Kidney epithelial cell (primary cell): Measurements from ENCODE around the gene NLRC4. TPM values are rescaled to one million over a fixed set of nuclear protein-coding genes. Genes with fewer than 3 reads are reported as not detected.
"Not testable (repeated sequence)": the region's sequence is repeated elsewhere in the genome, so short reads cannot be mapped to it uniquely, and the experiment has no call there.

ENCODE experiments used
- DNase-seq: peaks from one replicate; pipeline ENCODE4 v3.0.0-alpha.2; 2010; ENCODE audit warnings: low read depth
- H3K27me3 ChIP-seq: 2 replicates; pipeline ENCODE4 v1.6.0; 2011; ENCODE audit warnings: low read length; ENCODE audit not compliant: control insufficient read depth, insufficient read depth
- H3K36me3 ChIP-seq: 2 replicates; pipeline ENCODE4 v1.5.1; 2011; ENCODE audit warnings: low read length; ENCODE audit not compliant: control insufficient read depth, insufficient read depth
- H3K4me3 ChIP-seq: 2 replicates; pipeline ENCODE4 v1.5.1; 2011; ENCODE audit warnings: low read depth, mild to moderate bottlenecking, control low read depth, low read length
- total RNA-seq: library from RNA; depleted of rRNA; stranded (reverse); fragments of >200 nt; gene quantifications from 2 replicates; pipeline ENCODE4 v1.2.3, GENCODE V29; 2015
- TF ChIP-seq, protein P1 (sequence below): IDR thresholded peaks from 2 replicates; pipeline ENCODE4 v1.5.1; 2011; ENCODE audit warnings: mild to moderate bottlenecking, moderate library complexity, low read length, control low read depth, inconsistent platforms; ENCODE audit not compliant: insufficient read depth, poor library complexity, severe bottlenecking

NLRC4 gene
- total RNA-seq, 1 donor from 2014 or later: not detected

DNA sequence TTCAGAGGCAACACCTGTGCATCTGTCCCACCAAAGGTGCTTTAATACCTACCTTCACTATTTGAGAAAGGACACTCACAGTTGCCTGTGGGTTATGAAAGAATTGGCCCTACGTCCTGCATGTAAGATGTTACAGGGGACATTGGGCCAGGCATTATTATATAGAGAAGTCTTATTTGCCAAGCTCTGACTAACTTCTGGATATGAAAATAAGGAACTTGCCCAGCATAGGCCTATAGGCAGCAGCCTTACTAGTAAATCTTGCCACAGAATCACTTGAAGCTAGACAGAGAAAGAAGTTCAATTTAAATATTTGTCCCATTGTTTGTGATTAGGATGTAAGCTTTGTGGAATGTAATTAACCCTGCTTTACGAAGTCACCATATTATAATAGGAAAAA is 41.7 kb downstream of the NLRC4 start:
- TF ChIP-seq, protein P1, sequence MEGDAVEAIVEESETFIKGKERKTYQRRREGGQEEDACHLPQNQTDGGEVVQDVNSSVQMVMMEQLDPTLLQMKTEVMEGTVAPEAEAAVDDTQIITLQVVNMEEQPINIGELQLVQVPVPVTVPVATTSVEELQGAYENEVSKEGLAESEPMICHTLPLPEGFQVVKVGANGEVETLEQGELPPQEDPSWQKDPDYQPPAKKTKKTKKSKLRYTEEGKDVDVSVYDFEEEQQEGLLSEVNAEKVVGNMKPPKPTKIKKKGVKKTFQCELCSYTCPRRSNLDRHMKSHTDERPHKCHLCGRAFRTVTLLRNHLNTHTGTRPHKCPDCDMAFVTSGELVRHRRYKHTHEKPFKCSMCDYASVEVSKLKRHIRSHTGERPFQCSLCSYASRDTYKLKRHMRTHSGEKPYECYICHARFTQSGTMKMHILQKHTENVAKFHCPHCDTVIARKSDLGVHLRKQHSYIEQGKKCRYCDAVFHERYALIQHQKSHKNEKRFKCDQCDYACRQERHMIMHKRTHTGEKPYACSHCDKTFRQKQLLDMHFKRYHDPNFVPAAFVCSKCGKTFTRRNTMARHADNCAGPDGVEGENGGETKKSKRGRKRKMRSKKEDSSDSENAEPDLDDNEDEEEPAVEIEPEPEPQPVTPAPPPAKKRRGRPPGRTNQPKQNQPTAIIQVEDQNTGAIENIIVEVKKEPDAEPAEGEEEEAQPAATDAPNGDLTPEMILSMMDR: no peak
- DNase-seq: no peak
- no peaks in the 10 kb centered on the region for H3K36me3 ChIP-seq
- H3K27me3 ChIP-seq: no peaks in the 10 kb centered on the region
- H3K4me3 ChIP-seq: no peak overlapping the region

DNA sequence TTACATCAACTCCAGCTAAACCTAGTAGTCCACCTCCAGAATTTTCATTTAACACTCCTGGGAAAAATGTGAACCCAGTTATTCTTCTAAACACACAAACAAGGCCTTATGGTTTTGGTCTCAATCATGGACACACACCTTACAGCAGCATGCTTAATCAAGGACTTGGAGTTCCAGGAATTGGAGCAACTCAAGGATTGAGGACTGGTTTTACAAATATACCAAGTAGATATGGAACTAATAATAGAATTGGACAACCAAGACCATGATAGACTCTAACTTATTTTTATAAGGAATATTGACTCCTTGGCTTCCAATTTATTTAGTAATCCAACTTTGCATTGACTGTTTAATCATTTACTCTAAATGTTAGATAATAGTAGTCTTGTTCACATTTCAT is 44.2 kb downstream of the NLRC4 start:
- no peak for DNase-seq
- TF ChIP-seq, protein P1: no peak
- Histone ChIP-seq H3K27me3 (no peaks in the 10 kb centered on the region), H3K36me3 (no peaks in the 10 kb centered on the region), H3K4me3 (no peak overlapping the region)

DNA sequence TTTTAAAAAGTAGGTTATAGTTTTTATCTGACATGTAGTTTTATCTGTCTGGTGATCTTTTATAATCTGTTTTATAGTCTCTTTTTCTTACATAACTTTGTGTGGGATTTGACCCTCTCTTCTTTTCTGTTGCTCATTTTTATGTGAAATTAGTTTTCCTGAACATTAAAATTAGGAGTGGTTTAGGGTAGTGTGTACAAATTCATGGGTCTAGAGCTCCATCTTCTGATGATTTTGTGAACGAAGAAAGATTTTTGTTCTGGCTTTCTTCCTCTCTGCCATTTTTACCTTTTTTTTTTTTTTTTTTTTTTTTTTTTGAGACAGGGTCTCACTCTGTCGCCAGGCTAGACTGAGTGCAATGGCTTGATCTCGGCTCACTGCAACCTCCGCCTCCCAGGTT is 52.4 kb downstream of the NLRC4 start:
- TF ChIP-seq, protein P1: no peak

DNA sequence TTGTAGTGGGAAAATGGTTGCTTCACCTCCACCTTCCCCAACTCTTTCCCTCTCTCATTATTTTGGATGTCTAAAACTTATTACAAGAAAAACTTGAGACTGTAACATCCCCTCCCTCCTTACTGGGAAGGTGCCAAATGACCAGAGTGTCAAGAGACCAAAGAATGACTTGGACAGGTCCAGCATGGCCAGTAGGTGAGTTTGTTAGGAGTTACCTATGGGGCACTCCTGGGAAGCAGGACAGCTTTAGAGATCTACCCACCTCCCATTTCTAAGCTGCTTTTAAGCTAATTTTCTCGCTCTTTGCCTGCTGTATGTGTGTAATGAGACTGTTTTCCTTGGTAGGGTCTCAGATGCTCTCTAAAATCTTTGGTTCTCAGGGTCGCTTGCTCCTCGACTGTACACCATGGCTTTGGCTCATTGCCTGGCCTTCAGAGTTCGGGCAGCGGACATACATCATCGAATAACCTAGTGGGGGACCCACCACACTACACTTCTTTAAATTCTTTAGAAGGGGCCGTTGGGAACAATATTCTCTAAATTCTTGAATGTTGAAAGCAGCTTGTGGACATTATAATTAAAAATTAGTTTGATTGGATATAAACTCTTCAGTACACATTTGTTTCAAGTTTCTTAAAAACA is 53.8 kb downstream of the NLRC4 start:
- TF ChIP-seq, protein P1: no peak
- DNase-seq: no peak
- Histone ChIP-seq H3K4me3 (no peak overlapping the region), H3K27me3 (no peaks in the 10 kb centered on the region), H3K36me3 (no peaks in the 10 kb centered on the region)

More for the DNA sequence above, 52.4 kb downstream of the NLRC4 start:
- Histone ChIP-seq H3K4me3 (no peak overlapping the region), H3K36me3 (no peaks in the 10 kb centered on the region), H3K27me3 (no peaks in the 10 kb centered on the region)
- DNase-seq: no peak

DNA sequence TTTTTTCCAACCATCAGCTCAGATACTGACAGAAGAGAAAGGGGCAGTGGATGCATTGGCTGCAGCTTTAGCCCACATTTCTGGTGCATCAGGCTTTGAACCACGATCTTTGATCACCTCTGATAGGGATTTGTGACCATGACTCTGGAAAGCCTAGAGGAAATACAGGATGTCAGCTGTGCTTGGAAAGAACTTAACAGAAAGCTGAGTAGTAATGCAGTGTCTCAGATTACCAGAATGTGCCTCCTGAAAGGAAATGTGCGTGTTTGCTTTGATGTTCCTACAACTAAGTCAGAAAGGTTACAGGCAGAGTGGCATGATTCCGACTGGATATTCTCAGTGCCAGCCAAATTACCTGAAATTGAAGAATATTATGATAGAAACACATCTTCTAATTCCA is 61.3 kb downstream of the NLRC4 start:
- H3K27me3 ChIP-seq, DNase-seq, H3K36me3 ChIP-seq, H3K4me3 ChIP-seq: not testable (repeated sequence)

DNA sequence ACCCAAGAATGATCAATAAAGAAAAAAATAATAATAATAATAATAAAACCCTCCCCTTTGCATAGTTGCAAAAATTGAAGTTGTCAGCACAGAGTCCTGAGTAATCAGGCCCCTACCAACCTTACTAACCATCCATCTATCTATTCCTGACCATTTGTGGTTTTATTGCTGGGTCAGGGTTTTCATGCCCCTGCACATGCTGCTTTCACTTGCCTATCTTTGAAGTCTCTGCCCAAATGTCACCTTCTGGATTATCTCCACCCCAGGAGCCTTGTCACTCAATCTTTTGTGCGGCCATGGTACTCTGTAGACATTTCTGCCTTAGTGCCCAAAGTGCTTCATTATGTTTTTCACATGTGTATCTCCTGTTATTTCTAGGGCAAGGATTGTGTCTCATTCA is 63.9 kb downstream of the NLRC4 start:
- Histone ChIP-seq H3K36me3 (no peaks in the 10 kb centered on the region), H3K4me3 (no peak overlapping the region), H3K27me3 (no peaks in the 10 kb centered on the region)
- TF ChIP-seq, protein P1: no peak
- DNase-seq: no peak
